ENCODE measurements around the gene COPG1.

The COPG1 gene

GRCh38 chr3:129254536-129255230 is 5.3 kb downstream of the COPG1 start:
- TF ChIP-seq EGR1 (IDR thresholded peaks at IDR 0.05) (no peak), ZBTB7A (IDR thresholded peaks at IDR 0.05; ENCODE audit: low read depth) (no peak), USF1 (IDR thresholded peaks at IDR 0.05) (no peak), CEBPB (IDR thresholded peaks at IDR 0.05) (no peak), NFIC (IDR thresholded peaks at IDR 0.05) (no peak)

GRCh38 chr3:129256270-129256669 is 6.9 kb downstream of the COPG1 start:
- TF ChIP-seq CREB1 (IDR thresholded peaks at IDR 0.05; ENCODE audit: low read depth) (no peak), ZBTB7A (IDR thresholded peaks at IDR 0.05; ENCODE audit: low read depth) (no peak), RAD21 (IDR thresholded peaks at IDR 0.05; ENCODE audit: low read depth) (no peak), CEBPB (IDR thresholded peaks at IDR 0.05) (no peak), TCF12 (IDR thresholded peaks at IDR 0.05; ENCODE audit: low read depth) (no peak), MAX (IDR thresholded peaks at IDR 0.05) (no peak), TAF1 (IDR thresholded peaks at IDR 0.05; ENCODE audit: low read depth) (no peak), REST (IDR thresholded peaks at IDR 0.05; ENCODE audit: low read depth) (no peak), EP300 (IDR thresholded peaks at IDR 0.05; ENCODE audit: borderline replicate concordance) (no peak), YY1 (IDR thresholded peaks at IDR 0.05; ENCODE audit: low read depth) (no peak)

GRCh38 chr3:129257609-129258008 is 8.2 kb downstream of the COPG1 start:
- peak; percentile 40; the same call in 1 of the 2 replicates for TF ChIP-seq CEBPB (IDR thresholded peaks at IDR 0.05)
- TF ChIP-seq YY1 (IDR thresholded peaks at IDR 0.05; ENCODE audit: low read depth), result no peak

GRCh38 chr3:129259612-129260477 is 10.4 kb downstream of the COPG1 start:
- TF ChIP-seq MAX (IDR thresholded peaks at IDR 0.05) (no peak), CREB1 (IDR thresholded peaks at IDR 0.05; ENCODE audit: low read depth) (no peak), REST (IDR thresholded peaks at IDR 0.05; ENCODE audit: low read depth) (no peak), NFIC (IDR thresholded peaks at IDR 0.05) (no peak), EP300 (IDR thresholded peaks at IDR 0.05; ENCODE audit: borderline replicate concordance) (no peak), TEAD4 (IDR thresholded peaks at IDR 0.05) (no peak), TAF1 (IDR thresholded peaks at IDR 0.05; ENCODE audit: low read depth) (no peak), YY1 (IDR thresholded peaks at IDR 0.05; ENCODE audit: low read depth) (no peak), FOXM1 (IDR thresholded peaks at IDR 0.05; ENCODE audit: borderline replicate concordance, low read depth) (no peak), EGR1 (IDR thresholded peaks at IDR 0.05) (no peak), RAD21 (IDR thresholded peaks at IDR 0.05; ENCODE audit: low read depth) (no peak), CEBPB (IDR thresholded peaks at IDR 0.05) (no peak), ZBTB7A (IDR thresholded peaks at IDR 0.05; ENCODE audit: low read depth) (no peak)

- TF ChIP-seq TCF12 (IDR thresholded peaks at IDR 0.05; ENCODE audit: low read depth) (no peak), TEAD4 (IDR thresholded peaks at IDR 0.05) (no peak), EGR1 (IDR thresholded peaks at IDR 0.05) (no peak), NFIC (IDR thresholded peaks at IDR 0.05) (no peak), YY1 (IDR thresholded peaks at IDR 0.05; ENCODE audit: low read depth) (no peak), MAX (IDR thresholded peaks at IDR 0.05) (no peak), RAD21 (IDR thresholded peaks at IDR 0.05; ENCODE audit: low read depth) (no peak), CEBPB (IDR thresholded peaks at IDR 0.05) (no peak), EP300 (IDR thresholded peaks at IDR 0.05; ENCODE audit: borderline replicate concordance) (no peak), FOXM1 (IDR thresholded peaks at IDR 0.05; ENCODE audit: borderline replicate concordance, low read depth) (no peak)
Measured at GRCh38 chr3:129260606-129261005, 11.2 kb downstream of the COPG1 start.

GRCh38 chr3:129261894-129262293 is 12.5 kb downstream of the COPG1 start:
- TF ChIP-seq ZBTB7A (IDR thresholded peaks at IDR 0.05; ENCODE audit: low read depth), result no peak
- TF ChIP-seq EGR1 (IDR thresholded peaks at IDR 0.05), result no peak
- no peak for TF ChIP-seq RAD21 (IDR thresholded peaks at IDR 0.05; ENCODE audit: low read depth)
- no peak for TF ChIP-seq USF1 (IDR thresholded peaks at IDR 0.05)
- TF ChIP-seq CREB1 (IDR thresholded peaks at IDR 0.05; ENCODE audit: low read depth), result no peak
- no peak for TF ChIP-seq TAF1 (IDR thresholded peaks at IDR 0.05; ENCODE audit: low read depth)
- no peak for TF ChIP-seq TEAD4 (IDR thresholded peaks at IDR 0.05)
- no peak for TF ChIP-seq YY1 (IDR thresholded peaks at IDR 0.05; ENCODE audit: low read depth)
- no peak for TF ChIP-seq REST (IDR thresholded peaks at IDR 0.05; ENCODE audit: low read depth)
- TF ChIP-seq MAX (IDR thresholded peaks at IDR 0.05), result no peak
- TF ChIP-seq NFIC (IDR thresholded peaks at IDR 0.05), result no peak
- no peak for TF ChIP-seq TCF12 (IDR thresholded peaks at IDR 0.05; ENCODE audit: low read depth)
- no peak for TF ChIP-seq CEBPB (IDR thresholded peaks at IDR 0.05)
- TF ChIP-seq EP300 (IDR thresholded peaks at IDR 0.05; ENCODE audit: borderline replicate concordance), result no peak
- no peak for TF ChIP-seq FOXM1 (IDR thresholded peaks at IDR 0.05; ENCODE audit: borderline replicate concordance, low read depth)
